ENCODE results near the gene NADSYN1.
"Not testable (repeated sequence)": the region's sequence is repeated elsewhere in the genome, so short reads cannot be mapped to it uniquely, and the experiment has no call there.

Gene NADSYN1

GRCh38 chr11:71420455-71421241, 32.4 kb upstream of the NADSYN1 start:
- Histone ChIP-seq H3K14ac (ENCODE audit: low read length in 2 of 2) (no peak overlapping the region), H4K8ac (ENCODE audit: low read length) (no peak overlapping the region), H3K18ac (ENCODE audit: low read depth in 1 of 2, low read length in 2 of 2) (no peak overlapping the region), H2AK5ac (ENCODE audit: low read length, severe bottlenecking) (no peak overlapping the region), H3K27ac (ENCODE audit: low read length, poor library complexity, severe bottlenecking) (no peak overlapping the region), H3K9me3 (ENCODE audit: control insufficient read depth, low read length) (no peaks in the 10 kb centered on the region), H2BK15ac (ENCODE audit: low read depth, poor library complexity, severe bottlenecking) (no peak overlapping the region), H2BK120ac (ENCODE audit: low read depth, low read length) (no peak overlapping the region), H3K4me2 (ENCODE audit: low read length, poor library complexity, severe bottlenecking) (no peak overlapping the region), H3K9ac (ENCODE audit: low read length) (no peak overlapping the region), H2AFZ (ENCODE audit: low read depth, low read length) (no peak overlapping the region), H3K4me3 (ENCODE audit: insufficient read depth in 1 of 2, low read depth in 1 of 2, low read length in 2 of 2) (no peak overlapping the region), H2BK5ac (ENCODE audit: low read depth, low read length, poor library complexity, severe bottlenecking) (no peak overlapping the region), H2BK12ac (ENCODE audit: low read length in 2 of 2) (no peak overlapping the region), H4K91ac (ENCODE audit: low read length) (no peak overlapping the region), H3K36me3 (ENCODE audit: control insufficient read depth in 1 of 2, insufficient read depth in 2 of 2, low read depth in 1 of 2, low read length in 2 of 2) (no peaks in the 10 kb centered on the region), H3K79me1 (replicated peaks; ENCODE audit: low read length, poor library complexity, severe bottlenecking) (no peaks in the 10 kb centered on the region), H3K27me3 (ENCODE audit: control insufficient read depth in 1 of 2, insufficient read depth in 1 of 2, low read length in 2 of 2) (peaks cover 16 to 67% of the 10 kb centered on the region in 2 experiments), H3K4me1 (ENCODE audit: control insufficient read depth, insufficient read depth, low read depth, low read length) (no peaks in the 10 kb centered on the region), H3K23ac (ENCODE audit: low read length in 2 of 2) (no peak overlapping the region), H3K4ac (ENCODE audit: low read depth in 1 of 2, low read length in 2 of 2) (no peak overlapping the region)
- WGBS = 71% methylated on average over 14 of the region's 16 CpGs
- DNase-seq = peak; percentile 55

GRCh38 chr11:71421392-71421950, 31.5 kb upstream of the NADSYN1 start:
- Histone ChIP-seq H3K4me1 (ENCODE audit: control insufficient read depth, insufficient read depth, low read depth, low read length) (no peaks in the 10 kb centered on the region), H2BK5ac (ENCODE audit: low read depth, low read length, poor library complexity, severe bottlenecking) (no peak overlapping the region), H4K91ac (ENCODE audit: low read length) (no peak overlapping the region), H3K4me3 (ENCODE audit: insufficient read depth in 1 of 2, low read depth in 1 of 2, low read length in 2 of 2) (no peak overlapping the region), H3K79me1 (replicated peaks; ENCODE audit: low read length, poor library complexity, severe bottlenecking) (no peaks in the 10 kb centered on the region), H3K4ac (ENCODE audit: low read depth in 1 of 2, low read length in 2 of 2) (no peak overlapping the region), H2AFZ (ENCODE audit: low read depth, low read length) (no peak overlapping the region), H3K9ac (ENCODE audit: low read length) (no peak overlapping the region), H3K18ac (ENCODE audit: low read depth in 1 of 2, low read length in 2 of 2) (no peak overlapping the region), H2BK120ac (ENCODE audit: low read depth, low read length) (no peak overlapping the region), H2BK15ac (ENCODE audit: low read depth, poor library complexity, severe bottlenecking) (no peak overlapping the region), H3K36me3 (ENCODE audit: control insufficient read depth in 1 of 2, insufficient read depth in 2 of 2, low read depth in 1 of 2, low read length in 2 of 2) (no peaks in the 10 kb centered on the region), H3K23ac (ENCODE audit: low read length in 2 of 2) (no peak overlapping the region), H3K14ac (ENCODE audit: low read length in 2 of 2) (no peak overlapping the region), H3K27ac (ENCODE audit: low read length, poor library complexity, severe bottlenecking) (no peak overlapping the region), H2AK5ac (ENCODE audit: low read length, severe bottlenecking) (no peak overlapping the region), H2BK12ac (ENCODE audit: low read length in 2 of 2) (no peak overlapping the region), H3K9me3 (ENCODE audit: control insufficient read depth, low read length) (no peaks in the 10 kb centered on the region), H3K4me2 (ENCODE audit: low read length, poor library complexity, severe bottlenecking) (no peak overlapping the region), H4K8ac (ENCODE audit: low read length) (no peak overlapping the region), H3K27me3 (ENCODE audit: control insufficient read depth in 1 of 2, insufficient read depth in 1 of 2, low read length in 2 of 2) (peaks cover 11 to 59% of the 10 kb centered on the region in 2 experiments)
- 84% methylated on average over 5 of the region's 12 CpGs for WGBS
- DNase-seq = no peak

GRCh38 chr11:71422318-71422717, 30.7 kb upstream of the NADSYN1 start:
- H3K27ac ChIP-seq (ENCODE audit: low read length, poor library complexity, severe bottlenecking); H2BK12ac ChIP-seq (ENCODE audit: low read length in 2 of 2); H4K8ac ChIP-seq (ENCODE audit: low read length); H3K9ac ChIP-seq (ENCODE audit: low read length); H3K4me1 ChIP-seq (ENCODE audit: control insufficient read depth, insufficient read depth, low read depth, low read length); H2AK5ac ChIP-seq (ENCODE audit: low read length, severe bottlenecking); H3K23ac ChIP-seq (ENCODE audit: low read length in 2 of 2); H2AFZ ChIP-seq (ENCODE audit: low read depth, low read length); H2BK15ac ChIP-seq (ENCODE audit: low read depth, poor library complexity, severe bottlenecking); H2BK5ac ChIP-seq (ENCODE audit: low read depth, low read length, poor library complexity, severe bottlenecking); H3K14ac ChIP-seq (ENCODE audit: low read length in 2 of 2); H3K4me2 ChIP-seq (ENCODE audit: low read length, poor library complexity, severe bottlenecking); H3K4ac ChIP-seq (ENCODE audit: low read depth in 1 of 2, low read length in 2 of 2); H3K79me1 ChIP-seq (replicated peaks; ENCODE audit: low read length, poor library complexity, severe bottlenecking); H4K91ac ChIP-seq (ENCODE audit: low read length); H3K18ac ChIP-seq (ENCODE audit: low read depth in 1 of 2, low read length in 2 of 2); H2BK120ac ChIP-seq (ENCODE audit: low read depth, low read length); H3K4me3 ChIP-seq (ENCODE audit: insufficient read depth in 1 of 2, low read depth in 1 of 2, low read length in 2 of 2); DNase-seq; H3K9me3 ChIP-seq (ENCODE audit: control insufficient read depth, low read length); H3K36me3 ChIP-seq (ENCODE audit: control insufficient read depth in 1 of 2, insufficient read depth in 2 of 2, low read depth in 1 of 2, low read length in 2 of 2): not testable (repeated sequence)
- H3K27me3 ChIP-seq (ENCODE audit: control insufficient read depth in 1 of 2, insufficient read depth in 1 of 2, low read length in 2 of 2) = peaks cover 9 to 54% of the 10 kb centered on the region in 2 experiments
- 85% methylated on average over 1 of the region's 3 CpGs for WGBS

- H3K23ac ChIP-seq (ENCODE audit: low read length in 2 of 2) = no peak overlapping the region
- 89% methylated on average over 4 of the region's 7 CpGs for WGBS
- H3K27me3 ChIP-seq (ENCODE audit: control insufficient read depth in 1 of 2, insufficient read depth in 1 of 2, low read length in 2 of 2) = peaks cover 9 to 53% of the 10 kb centered on the region in 2 experiments
- H3K36me3 ChIP-seq (ENCODE audit: control insufficient read depth in 1 of 2, insufficient read depth in 2 of 2, low read depth in 1 of 2, low read length in 2 of 2) = no peaks in the 10 kb centered on the region
- H3K14ac ChIP-seq (ENCODE audit: low read length in 2 of 2) = no peak overlapping the region
- H2BK120ac ChIP-seq (ENCODE audit: low read depth, low read length) = no peak overlapping the region
- no peaks in the 10 kb centered on the region for H3K4me1 ChIP-seq (ENCODE audit: control insufficient read depth, insufficient read depth, low read depth, low read length)
- no peak overlapping the region for H3K4me3 ChIP-seq (ENCODE audit: insufficient read depth in 1 of 2, low read depth in 1 of 2, low read length in 2 of 2)
- H2BK12ac ChIP-seq (ENCODE audit: low read length in 2 of 2) = no peak overlapping the region
- no peak overlapping the region for H3K18ac ChIP-seq (ENCODE audit: low read depth in 1 of 2, low read length in 2 of 2)
- H3K9ac ChIP-seq (ENCODE audit: low read length) = no peak overlapping the region
- H3K4ac ChIP-seq (ENCODE audit: low read depth in 1 of 2, low read length in 2 of 2) = no peak overlapping the region
- no peak overlapping the region for H2AK5ac ChIP-seq (ENCODE audit: low read length, severe bottlenecking)
- no peak overlapping the region for H2BK5ac ChIP-seq (ENCODE audit: low read depth, low read length, poor library complexity, severe bottlenecking)
- H3K9me3 ChIP-seq (ENCODE audit: control insufficient read depth, low read length) = no peaks in the 10 kb centered on the region
- H4K91ac ChIP-seq (ENCODE audit: low read length) = no peak overlapping the region
- H2AFZ ChIP-seq (ENCODE audit: low read depth, low read length) = no peak overlapping the region
- no peak for DNase-seq
- no peak overlapping the region for H3K27ac ChIP-seq (ENCODE audit: low read length, poor library complexity, severe bottlenecking)
- H3K79me1 ChIP-seq (replicated peaks; ENCODE audit: low read length, poor library complexity, severe bottlenecking) = no peaks in the 10 kb centered on the region
- no peak overlapping the region for H2BK15ac ChIP-seq (ENCODE audit: low read depth, poor library complexity, severe bottlenecking)
- H4K8ac ChIP-seq (ENCODE audit: low read length) = no peak overlapping the region
- no peak overlapping the region for H3K4me2 ChIP-seq (ENCODE audit: low read length, poor library complexity, severe bottlenecking)
Observed at GRCh38 chr11:71423181-71423790, 29.7 kb upstream of the NADSYN1 start.
